ENCODE results near the gene CANT1.

GRCh38 chr17:78996781-78997201 is 12.8 kb downstream of the CANT1 start:
- TF ChIP-seq CTCF (IDR thresholded peaks at IDR 0.05 in 2 of 3, conservative IDR thresholded peaks at IDR 0.05 in 1 of 3; ENCODE audit: borderline replicate concordance in 1 of 3, insufficient read depth in 1 of 3, low read depth in 2 of 3, low read length in 2 of 3) (no peak), JUND (IDR thresholded peaks at IDR 0.05) (no peak)

Measured in HCT116 (cell line).